SK-N-MC (cell line): Measurements from ENCODE around the gene PCDHGC4.

Experiments used
- EZH2 ChIP-seq: fragments of 200-600 bp; sonication (generic); IDR thresholded peaks from one replicate; pipeline ENCODE4 v1.6.1; 2017; ENCODE audit warnings: antibody characterized with exemption
- FOXP2 ChIP-seq: optimal IDR thresholded peaks from 2 replicates; pipeline ENCODE3; 2011; ENCODE audit warnings: mild to moderate bottlenecking, moderate library complexity; ENCODE audit not compliant: insufficient read depth; ENCODE audit errors: extremely low read length, control extremely low read depth
- POLR2AphosphoS5 ChIP-seq: IDR thresholded peaks from 2 replicates; pipeline ENCODE4 v1.6.1; 2012; ENCODE audit warnings: mild to moderate bottlenecking, low read depth, low read length, borderline replicate concordance

DNA sequence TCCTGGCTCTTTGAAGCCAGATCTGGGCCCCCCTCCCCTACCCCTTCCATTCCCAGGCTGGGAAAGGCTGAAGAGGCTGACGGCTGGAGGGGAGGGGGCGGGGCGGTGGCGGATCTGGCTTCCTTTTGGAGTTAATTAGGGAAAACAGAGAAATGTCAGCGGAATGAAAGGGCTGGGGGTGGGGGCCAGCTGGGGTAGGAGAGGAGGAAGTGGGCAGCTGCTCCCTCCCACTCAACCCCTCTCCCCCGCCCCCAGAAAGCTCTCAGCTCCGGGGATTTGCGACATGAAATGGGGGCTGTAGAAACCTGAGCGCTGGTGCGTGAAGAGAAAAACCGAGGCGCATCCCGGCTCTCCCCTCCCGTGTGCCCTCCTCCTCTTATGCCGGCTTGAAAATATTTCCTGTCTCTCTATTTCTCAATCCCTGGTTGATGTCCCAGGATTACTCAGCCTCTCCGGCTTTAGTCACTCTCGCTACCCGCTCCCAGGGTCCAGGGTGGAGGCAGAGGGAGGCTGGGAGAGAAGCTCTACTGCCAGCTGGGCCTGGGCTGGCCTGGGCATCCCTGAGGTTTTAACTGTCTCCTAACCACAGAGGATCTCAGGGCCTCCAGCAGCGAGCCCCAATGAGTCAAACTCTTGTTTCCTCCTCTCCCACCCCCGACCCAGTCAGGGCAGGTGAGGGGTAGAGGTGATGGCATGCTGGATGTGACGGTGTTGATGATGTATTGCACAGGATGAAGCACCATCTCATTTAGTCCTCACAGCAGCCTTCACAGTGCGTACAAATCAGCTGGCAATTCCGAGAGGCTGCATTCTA lies 24.2 kb downstream of the PCDHGC4 start:
- TF ChIP-seq EZH2 (no peak), POLR2AphosphoS5 (peak; percentile 36), FOXP2 (no peak)
